GM12878 (cell line): ENCODE results near the gene PIWIL1. TPM values are rescaled to one million over a fixed set of nuclear protein-coding genes. Genes with fewer than 3 reads are reported as not detected.

Experiments
- ATAC-seq: fragments of 200-7000 bp; cut with Tn5 transposase; 3 replicates; pipeline ENCODE4 v1.9.1; 2020; ENCODE audit warnings: mild to moderate bottlenecking, moderate library complexity
- BruUV-seq: library from RNA; stranded (reverse); fragments of 400-500 nt; replicated peaks from 2 replicates; lab custom pipeline; 2021; lab: Mats Ljungman, UMichigan
- CTCF ChIA-PET: fragments of 300-600 bp; sonication (Branson Sonifier 250); formaldehyde crosslinking; extraction: SDS; loops from one replicate; lab custom pipeline; 2021; ENCODE audit warnings: inconsistent platforms; lab: Yijun Ruan, JAX
- POLR2A ChIA-PET: fragments of 350-600 bp; formaldehyde crosslinking; extraction: SDS; loops from one replicate; lab custom pipeline; 2021; ENCODE audit warnings: inconsistent platforms; lab: Charles Lee
- RAD21 ChIA-PET: fragments of 300-600 bp; sonication (Branson Sonifier 250); formaldehyde crosslinking; loops from one replicate; lab custom pipeline; 2023; ENCODE audit warnings: antibody characterized with exemption; ENCODE audit not compliant: unreplicated experiment; lab: Charles Lee
- SMC1A ChIA-PET: fragments of 300-600 bp; sonication (Branson Sonifier 250); formaldehyde crosslinking; loops from one replicate; lab custom pipeline; 2023; ENCODE audit not compliant: unreplicated experiment, uncharacterized antibody; lab: Charles Lee
- DNase-seq: peaks from one replicate; pipeline ENCODE4 v3.0.0-alpha.2; 2011; ENCODE audit warnings: low read depth, low spot score
- FAIRE-seq: peaks from 3 replicates; lab custom pipeline; 2011; peaks lifted over from hg19 to GRCh38; lab: Jason Lieb, UNC
- H2AFZ ChIP-seq: 2 replicates; pipeline ENCODE4 v1.6.0; 2011; ENCODE audit warnings: low read depth, low read length, control low read depth; ENCODE audit not compliant: control insufficient read depth
- H3K27ac ChIP-seq: 2 replicates; pipeline ENCODE4 v1.5.1; 2011; ENCODE audit warnings: control low read depth; ENCODE audit not compliant: control insufficient read depth, insufficient read depth
- H3K27me3 ChIP-seq, 2 experiments: replicated peaks in 1 of 2; 2 replicates each; pipeline versions ENCODE4 v1.6.0 to v1.6.1; 2011; ENCODE audit warnings: low read length in 1 of 2; ENCODE audit not compliant: control insufficient read depth in 2 of 2, insufficient read depth in 2 of 2
- H3K36me3 ChIP-seq, 2 experiments: 2 replicates each; pipeline ENCODE4 v1.5.1; 2011; ENCODE audit warnings: low read length in 1 of 2; ENCODE audit not compliant: control insufficient read depth in 2 of 2, insufficient read depth in 2 of 2
- H3K4me1 ChIP-seq: 2 replicates; pipeline ENCODE4 v1.6.1; 2011; ENCODE audit warnings: mild to moderate bottlenecking, low read length, moderate library complexity, mixed read lengths; ENCODE audit not compliant: control insufficient read depth, insufficient read depth
- H3K4me2 ChIP-seq: 2 replicates; pipeline ENCODE4 v1.6.0; 2011; ENCODE audit warnings: control low read depth; ENCODE audit not compliant: control insufficient read depth, insufficient read depth
- H3K4me3 ChIP-seq: fragments of 200-600 bp; sonication (generic); 2 replicates; pipeline ENCODE4 v1.5.1; 2016
- H3K79me2 ChIP-seq: 2 replicates; pipeline ENCODE4 v1.6.0; 2011; ENCODE audit warnings: low read length; ENCODE audit not compliant: control insufficient read depth, insufficient read depth
- H3K9ac ChIP-seq: 2 replicates; pipeline ENCODE4 v1.8.0; 2011; ENCODE audit warnings: low read length, control low read depth, mixed read lengths; ENCODE audit not compliant: control insufficient read depth, insufficient read depth
- H3K9me3 ChIP-seq: replicated peaks from 3 replicates; pipeline ENCODE4 v1.5.1; 2011; ENCODE audit warnings: mild to moderate bottlenecking, low read length; ENCODE audit not compliant: control insufficient read depth, insufficient read depth
- H4K20me1 ChIP-seq: 2 replicates; pipeline ENCODE4 v1.6.0; 2011; ENCODE audit not compliant: control insufficient read depth, insufficient read depth
- ATF2 ChIP-seq: IDR thresholded peaks from 2 replicates; pipeline ENCODE4 v1.6.1; 2012; ENCODE audit warnings: low read length, inconsistent platforms
- BRCA1 ChIP-seq: IDR thresholded peaks from 2 replicates; pipeline ENCODE4 v1.6.1; 2011; ENCODE audit warnings: low read depth, low read length, improper control_type of control experiment
- CBX5 ChIP-seq: sonication (generic); IDR thresholded peaks from 2 replicates; pipeline ENCODE4 v1.6.1; 2016; ENCODE audit warnings: low read depth, moderate library complexity, mild to moderate bottlenecking, inconsistent platforms
- EZH2 ChIP-seq: IDR thresholded peaks from 2 replicates; pipeline ENCODE4 v1.6.1; 2012; ENCODE audit warnings: low read depth, mild to moderate bottlenecking, control low read depth, inconsistent platforms, low read length, borderline replicate concordance; ENCODE audit not compliant: control insufficient read depth
- IKZF2 ChIP-seq, 2 experiments: fragments of 450-650 bp; IDR thresholded peaks; 2 replicates each; pipeline ENCODE4 v1.6.1; 2017; ENCODE audit warnings: mild to moderate bottlenecking in 2 of 2, moderate library complexity in 2 of 2
- MTA2 ChIP-seq: fragments of 450-650 bp; IDR thresholded peaks from 2 replicates; pipeline ENCODE4 v1.6.1; 2016; ENCODE audit warnings: low read depth, mild to moderate bottlenecking, moderate library complexity
- NKRF ChIP-seq: fragments of 450-650 bp; conservative IDR thresholded peaks from 2 replicates; pipeline ENCODE4 v1.6.1; 2017; ENCODE audit warnings: mild to moderate bottlenecking, moderate library complexity
- NR2C1 ChIP-seq: fragments of 450-650 bp; IDR thresholded peaks from 2 replicates; pipeline ENCODE4 v1.6.1; 2017; ENCODE audit warnings: antibody characterized with exemption, mild to moderate bottlenecking, moderate library complexity
- RB1 ChIP-seq: fragments of 450-650 bp; formaldehyde crosslinking; IDR thresholded peaks from 2 replicates; pipeline ENCODE4 v1.6.1; 2017; ENCODE audit warnings: mild to moderate bottlenecking, borderline replicate concordance
- RUNX3 ChIP-seq: IDR thresholded peaks from 2 replicates; pipeline ENCODE4 v1.6.1; 2012; ENCODE audit warnings: low read length, inconsistent platforms
- SMAD1 ChIP-seq: fragments of 450-650 bp; IDR thresholded peaks from 2 replicates; pipeline ENCODE4 v1.6.1; 2018; ENCODE audit warnings: mild to moderate bottlenecking, low read depth; ENCODE audit not compliant: partially characterized antibody
- SREBF2 ChIP-seq: IDR thresholded peaks from 2 replicates; pipeline ENCODE4 v1.6.1; 2012; ENCODE audit warnings: mild to moderate bottlenecking, low read length
- SRF ChIP-seq, 2 experiments: IDR thresholded peaks; 2 replicates each; pipeline ENCODE4 v1.6.1; 2011; ENCODE audit warnings: low read depth in 2 of 2, low read length in 2 of 2, mild to moderate bottlenecking in 1 of 2, moderate library complexity in 1 of 2
- TARDBP ChIP-seq: IDR thresholded peaks from 2 replicates; pipeline ENCODE4 v1.6.1; 2016; ENCODE audit warnings: borderline replicate concordance
- TCF12 ChIP-seq: IDR thresholded peaks from 2 replicates; pipeline ENCODE4 v1.6.1; 2011; ENCODE audit warnings: low read depth, mild to moderate bottlenecking, low read length
- TCF3 ChIP-seq: IDR thresholded peaks from 2 replicates; pipeline ENCODE4 v1.6.1; 2012; ENCODE audit warnings: low read depth, mild to moderate bottlenecking, low read length, borderline replicate concordance; ENCODE audit not compliant: insufficient read depth
- YBX1 ChIP-seq: fragments of 450-650 bp; IDR thresholded peaks from 2 replicates; pipeline ENCODE4 v1.6.1; 2016; ENCODE audit warnings: antibody characterized with exemption
- ZBED1 ChIP-seq: IDR thresholded peaks from 2 replicates; pipeline ENCODE4 v1.6.1; 2016; ENCODE audit warnings: borderline replicate concordance
- ZBTB40 ChIP-seq: fragments of 450-650 bp; IDR thresholded peaks from 2 replicates; pipeline ENCODE4 v1.6.1; 2016; ENCODE audit warnings: mild to moderate bottlenecking, moderate library complexity, borderline replicate concordance
- WGBS: methylation state at CpG from one replicate; pipeline ENCODE4 v1.1.6; 2016; ENCODE audit warnings: low lambda C conversion rate; ENCODE audit not compliant: insufficient replicate concordance, insufficient coverage; ENCODE audit errors: missing lambda C conversion rate; 5-methylcytosine and 5-hydroxymethylcytosine counted together
- in situ Hi-C: fragments of 300-500 bp; cut with MboI; formaldehyde crosslinking; loops from 9 replicates; pipeline ENCODE4 v1.14.3; 2018; ENCODE audit warnings: mixed read lengths
- intact Hi-C: fragments of 100-400 bp; cut with micrococcal nuclease; formaldehyde crosslinking; loops from one replicate; pipeline ENCODE4 v1.14.2; 2022; ENCODE audit not compliant: unreplicated experiment
- polyA plus RNA-seq, 11 experiments: library from polyadenylated mRNA; depleted of rRNA in 4 of 11; unstranded in 6 of 11; stranded (reverse) in 5 of 11; fragments of >200 nt; fragmentation: Nextera tagmentation in 4 of 11; fragmentation: Illumina TruSeq in 1 of 11; extraction: Ambion mirVana in 4 of 11; extraction: Trizol in 1 of 11; gene quantifications; 1 replicate in 1 of 11; 2 replicates in 10 of 11; pipeline versions ENCODE4 v1.2.1 to v1.2.3, GENCODE V29; 2011 to 2016; ENCODE audit warnings: inconsistent platforms in 2 of 11, missing spikeins in 2 of 11, low read depth in 1 of 11
- total RNA-seq, 4 experiments: library from RNA; depleted of rRNA in 3 of 4; stranded (reverse); fragments of >200 nt in 3 of 4; fragmentation: Illumina TruSeq in 1 of 4; extraction: Trizol in 1 of 4; gene quantifications; 2 replicates each; pipeline versions ENCODE4 v1.2.1 to v1.2.3, GENCODE V29; 2013 to 2021

The PIWIL1 gene
- total and polyA plus RNA-seq, 10 of the 15 experiments (the other 5 are each of a cell fraction or from before 2014, with no cell fraction given), result not detected

- TF ChIP-seq RB1 (no peak), IKZF2 (IDR thresholded peaks at IDR 0.05) (no peak), NR2C1 (no peak), ATF2 (no peak), NKRF (no peak)
Measured at GRCh38 chr12:130347588-130347987, 9.9 kb downstream of the PIWIL1 start (continued).

- H4K20me1 ChIP-seq, result no peaks in the 10 kb centered on the region
- ATAC-seq (no peak), DNase-seq (no peak), FAIRE-seq (no peak)
- no peak overlapping the region for H3K9ac ChIP-seq
- BruUV-seq, result no TSS peak
- H3K4me1 ChIP-seq, result no peaks in the 10 kb centered on the region
- no peak overlapping the region for H2AFZ ChIP-seq
- 4% methylated on average over 2 of the region's 2 CpGs for WGBS
- RAD21 ChIA-PET, result no interaction called here
- H3K4me3 ChIP-seq, result no peak overlapping the region
- no peaks in the 10 kb centered on the region for H3K27me3 ChIP-seq
- H3K27ac ChIP-seq, result no peak overlapping the region
- CTCF ChIA-PET, result no interaction called here
- no peaks in the 10 kb centered on the region for H3K36me3 ChIP-seq
- no peaks in the 10 kb centered on the region; the same call in 2 of the 3 replicates for H3K9me3 ChIP-seq
- in situ Hi-C loops, result no loop called here
- POLR2A ChIA-PET, result no interaction called here
- SMC1A ChIA-PET, result no interaction called here
- no peaks in the 10 kb centered on the region for H3K79me2 ChIP-seq
- H3K4me2 ChIP-seq, result no peak overlapping the region
- intact Hi-C loops, result no loop called here
- no peak for TF ChIP-seq BRCA1
- no peak for TF ChIP-seq TARDBP
- TF ChIP-seq CBX5, result no peak
- no peak for TF ChIP-seq NR2C1
- TF ChIP-seq ZBTB40, result no peak
- no peak for TF ChIP-seq TCF12
- TF ChIP-seq SRF (IDR thresholded peaks at IDR 0.05; ENCODE audit: low read depth in 2 of 2, low read length in 2 of 2), result no peak
- no peak for TF ChIP-seq TCF3
- no peak for TF ChIP-seq ZBED1
- TF ChIP-seq SREBF2, result no peak
- no peak for TF ChIP-seq SMAD1
- TF ChIP-seq MTA2, result no peak
- TF ChIP-seq EZH2, result no peak
- no peak for TF ChIP-seq RUNX3
- no peak for TF ChIP-seq YBX1
Measured at GRCh38 chr12:130350715-130351114, 13.0 kb downstream of the PIWIL1 start.
